GM12878 (cell line): ENCODE data around the gene CACNA2D3. TPM values are rescaled to one million over a fixed set of nuclear protein-coding genes. Genes with fewer than 3 reads are reported as not detected.

Experiments
- ATAC-seq: fragments of 200-7000 bp; cut with Tn5 transposase; 3 replicates; pipeline ENCODE4 v1.9.1; 2020; ENCODE audit warnings: mild to moderate bottlenecking, moderate library complexity
- BruUV-seq: library from RNA; stranded (reverse); fragments of 400-500 nt; replicated peaks from 2 replicates; lab custom pipeline; 2021; lab: Mats Ljungman, UMichigan
- CTCF ChIA-PET: fragments of 300-600 bp; sonication (Branson Sonifier 250); formaldehyde crosslinking; extraction: SDS; loops from one replicate; lab custom pipeline; 2021; ENCODE audit warnings: inconsistent platforms; lab: Yijun Ruan, JAX
- POLR2A ChIA-PET: fragments of 350-600 bp; formaldehyde crosslinking; extraction: SDS; loops from one replicate; lab custom pipeline; 2021; ENCODE audit warnings: inconsistent platforms; lab: Charles Lee
- RAD21 ChIA-PET: fragments of 300-600 bp; sonication (Branson Sonifier 250); formaldehyde crosslinking; loops from one replicate; lab custom pipeline; 2023; ENCODE audit warnings: antibody characterized with exemption; ENCODE audit not compliant: unreplicated experiment; lab: Charles Lee
- SMC1A ChIA-PET: fragments of 300-600 bp; sonication (Branson Sonifier 250); formaldehyde crosslinking; loops from one replicate; lab custom pipeline; 2023; ENCODE audit not compliant: unreplicated experiment, uncharacterized antibody; lab: Charles Lee
- DNase-seq: peaks from one replicate; pipeline ENCODE4 v3.0.0-alpha.2; 2011; ENCODE audit warnings: low read depth, low spot score
- FAIRE-seq: peaks from 3 replicates; lab custom pipeline; 2011; peaks lifted over from hg19 to GRCh38; lab: Jason Lieb, UNC
- H2AFZ ChIP-seq: 2 replicates; pipeline ENCODE4 v1.6.0; 2011; ENCODE audit warnings: low read depth, low read length, control low read depth; ENCODE audit not compliant: control insufficient read depth
- H3K27ac ChIP-seq: 2 replicates; pipeline ENCODE4 v1.5.1; 2011; ENCODE audit warnings: control low read depth; ENCODE audit not compliant: control insufficient read depth, insufficient read depth
- H3K27me3 ChIP-seq, 2 experiments: replicated peaks in 1 of 2; 2 replicates each; pipeline versions ENCODE4 v1.6.0 to v1.6.1; 2011; ENCODE audit warnings: low read length in 1 of 2; ENCODE audit not compliant: control insufficient read depth in 2 of 2, insufficient read depth in 2 of 2
- H3K36me3 ChIP-seq, 2 experiments: 2 replicates each; pipeline ENCODE4 v1.5.1; 2011; ENCODE audit warnings: low read length in 1 of 2; ENCODE audit not compliant: control insufficient read depth in 2 of 2, insufficient read depth in 2 of 2
- H3K4me1 ChIP-seq: 2 replicates; pipeline ENCODE4 v1.6.1; 2011; ENCODE audit warnings: mild to moderate bottlenecking, low read length, moderate library complexity, mixed read lengths; ENCODE audit not compliant: control insufficient read depth, insufficient read depth
- H3K4me2 ChIP-seq: 2 replicates; pipeline ENCODE4 v1.6.0; 2011; ENCODE audit warnings: control low read depth; ENCODE audit not compliant: control insufficient read depth, insufficient read depth
- H3K4me3 ChIP-seq: fragments of 200-600 bp; sonication (generic); 2 replicates; pipeline ENCODE4 v1.5.1; 2016
- H3K79me2 ChIP-seq: 2 replicates; pipeline ENCODE4 v1.6.0; 2011; ENCODE audit warnings: low read length; ENCODE audit not compliant: control insufficient read depth, insufficient read depth
- H3K9ac ChIP-seq: 2 replicates; pipeline ENCODE4 v1.8.0; 2011; ENCODE audit warnings: low read length, control low read depth, mixed read lengths; ENCODE audit not compliant: control insufficient read depth, insufficient read depth
- H3K9me3 ChIP-seq: replicated peaks from 3 replicates; pipeline ENCODE4 v1.5.1; 2011; ENCODE audit warnings: mild to moderate bottlenecking, low read length; ENCODE audit not compliant: control insufficient read depth, insufficient read depth
- H4K20me1 ChIP-seq: 2 replicates; pipeline ENCODE4 v1.6.0; 2011; ENCODE audit not compliant: control insufficient read depth, insufficient read depth
- BCL11A ChIP-seq: IDR thresholded peaks from 2 replicates; pipeline ENCODE4 v1.6.1; 2011; ENCODE audit warnings: low read depth, low read length
- BHLHE40 ChIP-seq, 2 experiments: fragments of 450-650 bp in 1 of 2; IDR thresholded peaks; 2 replicates each; pipeline ENCODE4 v1.6.1; 2011 to 2017; ENCODE audit warnings: low read depth in 2 of 2, borderline replicate concordance in 1 of 2, improper control_type of control experiment in 1 of 2, low read length in 1 of 2, mild to moderate bottlenecking in 1 of 2
- KAT2A ChIP-seq: conservative IDR thresholded peaks from 2 replicates; pipeline ENCODE4 v1.6.1; 2011; ENCODE audit warnings: low read depth, low read length; ENCODE audit not compliant: control insufficient read depth
- RELA ChIP-seq: fragments of 450-650 bp; IDR thresholded peaks from 2 replicates; pipeline ENCODE4 v1.8.0; 2014; ENCODE audit warnings: borderline replicate concordance; ENCODE audit not compliant: partially characterized antibody
- STAT3 ChIP-seq: IDR thresholded peaks from 2 replicates; pipeline ENCODE4 v1.6.1; 2011; ENCODE audit warnings: low read depth, low read length, improper control_type of control experiment
- WGBS: methylation state at CpG from one replicate; pipeline ENCODE4 v1.1.6; 2016; ENCODE audit warnings: low lambda C conversion rate; ENCODE audit not compliant: insufficient replicate concordance, insufficient coverage; ENCODE audit errors: missing lambda C conversion rate; 5-methylcytosine and 5-hydroxymethylcytosine counted together
- in situ Hi-C: fragments of 300-500 bp; cut with MboI; formaldehyde crosslinking; loops from 9 replicates; pipeline ENCODE4 v1.14.3; 2018; ENCODE audit warnings: mixed read lengths
- intact Hi-C: fragments of 100-400 bp; cut with micrococcal nuclease; formaldehyde crosslinking; loops from one replicate; pipeline ENCODE4 v1.14.2; 2022; ENCODE audit not compliant: unreplicated experiment
- polyA plus RNA-seq, 11 experiments: library from polyadenylated mRNA; depleted of rRNA in 4 of 11; unstranded in 6 of 11; stranded (reverse) in 5 of 11; fragments of >200 nt; fragmentation: Nextera tagmentation in 4 of 11; fragmentation: Illumina TruSeq in 1 of 11; extraction: Ambion mirVana in 4 of 11; extraction: Trizol in 1 of 11; gene quantifications; 1 replicate in 1 of 11; 2 replicates in 10 of 11; pipeline versions ENCODE4 v1.2.1 to v1.2.3, GENCODE V29; 2011 to 2016; ENCODE audit warnings: inconsistent platforms in 2 of 11, missing spikeins in 2 of 11, low read depth in 1 of 11
- total RNA-seq, 4 experiments: library from RNA; depleted of rRNA in 3 of 4; stranded (reverse); fragments of >200 nt in 3 of 4; fragmentation: Illumina TruSeq in 1 of 4; extraction: Trizol in 1 of 4; gene quantifications; 2 replicates each; pipeline versions ENCODE4 v1.2.1 to v1.2.3, GENCODE V29; 2013 to 2021
- TF ChIP-seq, protein P1 (sequence below): fragments of 450-650 bp; IDR thresholded peaks from 2 replicates; pipeline ENCODE4 v1.6.1; 2016; ENCODE audit warnings: mild to moderate bottlenecking

The CACNA2D3 gene
- total and polyA plus RNA-seq, 10 of the 15 experiments (the other 5 are each of a cell fraction or from before 2014, with no cell fraction given): not detected

GRCh38 chr3:54345847-54346375 lies 223.6 kb downstream of the CACNA2D3 start:
- Histone ChIP-seq H3K4me3 (no peak overlapping the region), H3K27ac (no peak overlapping the region), H3K4me1 (no peaks in the 10 kb centered on the region), H3K4me2 (no peak overlapping the region), H3K9me3 (no peaks in the 10 kb centered on the region), H3K9ac (no peak overlapping the region), H3K27me3 (no peaks in the 10 kb centered on the region; a peak in 2 of 4 replicates), H3K79me2 (no peaks in the 10 kb centered on the region), H3K36me3 (no peaks in the 10 kb centered on the region), H4K20me1 (no peaks in the 10 kb centered on the region), H2AFZ (no peak overlapping the region)
- 44% methylated on average over 5 of the region's 5 CpGs for WGBS
- no peak for TF ChIP-seq BCL11A
- no peak for TF ChIP-seq RELA
- TF ChIP-seq BHLHE40 (IDR thresholded peaks at IDR 0.05; ENCODE audit: borderline replicate concordance in 1 of 2, low read depth in 2 of 2, low read length in 1 of 2): no peak
- TF ChIP-seq, protein P1, sequence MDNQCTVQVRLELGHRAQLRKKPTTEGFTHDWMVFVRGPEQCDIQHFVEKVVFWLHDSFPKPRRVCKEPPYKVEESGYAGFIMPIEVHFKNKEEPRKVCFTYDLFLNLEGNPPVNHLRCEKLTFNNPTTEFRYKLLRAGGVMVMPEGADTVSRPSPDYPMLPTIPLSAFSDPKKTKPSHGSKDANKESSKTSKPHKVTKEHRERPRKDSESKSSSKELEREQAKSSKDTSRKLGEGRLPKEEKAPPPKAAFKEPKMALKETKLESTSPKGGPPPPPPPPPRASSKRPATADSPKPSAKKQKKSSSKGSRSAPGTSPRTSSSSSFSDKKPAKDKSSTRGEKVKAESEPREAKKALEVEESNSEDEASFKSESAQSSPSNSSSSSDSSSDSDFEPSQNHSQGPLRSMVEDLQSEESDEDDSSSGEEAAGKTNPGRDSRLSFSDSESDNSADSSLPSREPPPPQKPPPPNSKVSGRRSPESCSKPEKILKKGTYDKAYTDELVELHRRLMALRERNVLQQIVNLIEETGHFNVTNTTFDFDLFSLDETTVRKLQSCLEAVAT: no peak
- no peak for TF ChIP-seq KAT2A
- TF ChIP-seq STAT3: no peak
- intact Hi-C loops: no loop called here
- in situ Hi-C loops: no loop called here
- DNase-seq (no peak), ATAC-seq (no peak), FAIRE-seq (no peak)
- ChIA-PET CTCF (no interaction called here), RAD21 (no interaction called here), POLR2A (no interaction called here), SMC1A (interaction anchor here (0.8 to 1.1 kb wide), 2 partner anchors 13 to 37 kb away, joined by 3 read pairs; no protein-coding TSS in a partner anchor)
- BruUV-seq: no TSS peak
